D721Med (cell line): ENCODE results near the gene NCBP2.

Source experiments
- DNase-seq: peaks from one replicate; pipeline ENCODE4 v3.0.0; 2011; ENCODE audit warnings: low spot score; ENCODE audit not compliant: insufficient read length
- FAIRE-seq: peaks from 2 replicates; lab custom pipeline; 2011; peaks lifted over from hg19 to GRCh38; lab: Jason Lieb, UNC
- CTCF ChIP-seq: IDR thresholded peaks from 2 replicates; pipeline ENCODE4 v1.5.1; 2012; ENCODE audit warnings: mild to moderate bottlenecking, control low read depth; ENCODE audit not compliant: insufficient read depth; ENCODE audit errors: missing control alignments

NCBP2 gene

GRCh38 chr3:196974661-196975060 lies 32.3 kb upstream of the NCBP2 start:
- FAIRE-seq = no peak

GRCh38 chr3:196971094-196971698 lies 28.9 kb upstream of the NCBP2 start:
- FAIRE-seq (no peak), DNase-seq (no peak)
- TF ChIP-seq CTCF = no peak

More at GRCh38 chr3:196974661-196975060, 32.3 kb upstream of the NCBP2 start:
- no peak for DNase-seq
- no peak for TF ChIP-seq CTCF

- no peak for TF ChIP-seq CTCF
- DNase-seq = no peak
- FAIRE-seq = no peak
These were observed 28.3 kb upstream of the NCBP2 start for GRCh38 chr3:196970547-196971093.

GRCh38 chr3:196969660-196970546 lies 27.6 kb upstream of the NCBP2 start:
- FAIRE-seq (no peak), DNase-seq (peak; percentile 75)
- peak; percentile 64 for TF ChIP-seq CTCF

- DNase-seq (no peak), FAIRE-seq (no peak)
- no peak for TF ChIP-seq CTCF
These were observed 26.9 kb upstream of the NCBP2 start for GRCh38 chr3:196969134-196969659.

- no peak for TF ChIP-seq CTCF
- no peak for FAIRE-seq
- DNase-seq = no peak
These were observed 26.2 kb upstream of the NCBP2 start, which contains the start of gene PIGZ for GRCh38 chr3:196968233-196969133. Gene PIGZ, minus strand, starts transcription at chr3:196968833. Its CDS starts 16,802 bp downstream, at chr3:196952031.
